Measurements from ENCODE around the gene BANP.
"Not testable (repeated sequence)": the region's sequence is repeated elsewhere in the genome, so short reads cannot be mapped to it uniquely, and the experiment has no call there.

BANP gene

GRCh38 chr16:87950765-87951551, at the start of gene BANP:
BANP (plus strand) TSS chr16:87951434; CDS start chr16:87975116, 23,682 bp downstream.
- DNase-seq: peak; percentile 89 to 94

- not testable (repeated sequence) for DNase-seq
These were observed 46.3 kb upstream of the BANP start for GRCh38 chr16:87904963-87905362.

GRCh38 chr16:87905521-87905920, 45.7 kb upstream of the BANP start:
- not testable (repeated sequence) for DNase-seq

GRCh38 chr16:87908101-87908500, 43.1 kb upstream of the BANP start:
- DNase-seq: not testable (repeated sequence)

GRCh38 chr16:87909203-87909935, 41.9 kb upstream of the BANP start:
- peak; percentile 41 to 55 for DNase-seq

- not testable (repeated sequence) for DNase-seq
These were observed 40.0 kb upstream of the BANP start for GRCh38 chr16:87911106-87911763.

GRCh38 chr16:87912691-87913090, 38.5 kb upstream of the BANP start:
- not testable (repeated sequence) for DNase-seq

GRCh38 chr16:87914021-87914725, 37.1 kb upstream of the BANP start:
- DNase-seq: not testable (repeated sequence)

- no peak for DNase-seq
These were observed 36.4 kb upstream of the BANP start for GRCh38 chr16:87914812-87915211.

GRCh38 chr16:87917503-87917902, 33.7 kb upstream of the BANP start:
- no peak for DNase-seq

GRCh38 chr16:87918338-87918737, 32.9 kb upstream of the BANP start:
- DNase-seq: no peak

- DNase-seq: no peak
These were observed 32.2 kb upstream of the BANP start for GRCh38 chr16:87918866-87919680.

- no peak for DNase-seq
These were observed 31.6 kb upstream of the BANP start for GRCh38 chr16:87919681-87919994.

GRCh38 chr16:87921236-87921773, 29.9 kb upstream of the BANP start:
- DNase-seq: no peak

GRCh38 chr16:87922250-87922871, 28.9 kb upstream of the BANP start:
- no peak for DNase-seq

GRCh38 chr16:87924041-87924810, 27.0 kb upstream of the BANP start:
- DNase-seq: no peak

GRCh38 chr16:87924811-87925670, 26.2 kb upstream of the BANP start:
- DNase-seq: no peak

- no peak for DNase-seq
These were observed 24.7 kb upstream of the BANP start for GRCh38 chr16:87926246-87927194.
